ENCODE measurements around the gene MON1B.

Gene MON1B

GRCh38 chr16:77190190-77190477 lies 856 bp upstream of the MON1B start:
- no peak for TF ChIP-seq CTCF (conservative IDR thresholded peaks at IDR 0.05)
- peak overlapping the region; percentile 82 for H3K27ac ChIP-seq

GRCh38 chr16:77191259-77191969 lies 424 bp downstream of the MON1B start:
- TF ChIP-seq CTCF (conservative IDR thresholded peaks at IDR 0.05): no peak
- peak overlapping the region; percentile 82 for H3K27ac ChIP-seq

DNA sequence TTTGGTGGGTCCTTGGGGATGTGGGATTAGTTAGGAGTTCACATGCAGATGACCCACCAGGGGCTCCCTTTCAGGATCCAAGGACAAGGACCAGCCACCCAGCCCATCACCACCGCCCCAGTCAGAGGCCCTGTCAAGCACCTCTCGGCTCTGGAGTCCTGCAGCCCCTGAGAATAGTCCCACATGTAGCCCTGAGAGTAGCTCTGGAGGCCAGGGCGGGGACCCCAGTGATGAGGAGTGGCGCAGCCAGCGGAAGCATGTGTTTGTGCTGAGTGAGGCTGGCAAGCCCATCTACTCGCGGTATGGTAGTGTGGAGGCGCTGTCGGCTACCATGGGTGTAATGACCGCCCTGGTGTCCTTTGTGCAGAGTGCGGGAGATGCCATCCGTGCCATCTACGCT lies 2.4 kb downstream of the MON1B start:
- no peak overlapping the region for H3K27ac ChIP-seq
- TF ChIP-seq CTCF (conservative IDR thresholded peaks at IDR 0.05): no peak

GRCh38 chr16:77194295-77195231 lies 3.6 kb downstream of the MON1B start:
- no peak for TF ChIP-seq CTCF (conservative IDR thresholded peaks at IDR 0.05)
- H3K27ac ChIP-seq: no peak overlapping the region

GRCh38 chr16:77195411-77195810 lies 4.4 kb downstream of the MON1B start:
- H3K27ac ChIP-seq: no peak overlapping the region
- TF ChIP-seq CTCF (conservative IDR thresholded peaks at IDR 0.05): no peak

DNA sequence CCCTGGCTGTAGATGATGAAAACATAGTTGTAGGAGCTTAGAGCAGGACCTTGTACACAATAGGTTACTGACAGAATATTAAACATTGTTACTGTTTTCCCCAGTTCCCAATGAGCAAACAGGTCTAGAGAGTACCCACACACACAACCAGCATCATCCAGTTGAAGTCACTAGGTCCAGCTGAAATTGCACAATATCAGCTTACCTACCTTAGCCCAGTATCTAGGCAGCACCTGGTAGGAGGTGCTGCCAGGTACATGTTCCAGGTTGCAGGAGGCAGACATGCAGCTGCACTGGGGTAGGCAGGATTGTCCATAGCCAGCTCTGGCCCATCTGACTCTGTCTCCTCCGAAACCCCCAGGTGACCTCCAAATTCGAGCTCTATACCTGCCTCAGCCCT lies 6.8 kb downstream of the MON1B start:
- H3K27ac ChIP-seq: no peak overlapping the region
- no peak for TF ChIP-seq CTCF (conservative IDR thresholded peaks at IDR 0.05)

DNA sequence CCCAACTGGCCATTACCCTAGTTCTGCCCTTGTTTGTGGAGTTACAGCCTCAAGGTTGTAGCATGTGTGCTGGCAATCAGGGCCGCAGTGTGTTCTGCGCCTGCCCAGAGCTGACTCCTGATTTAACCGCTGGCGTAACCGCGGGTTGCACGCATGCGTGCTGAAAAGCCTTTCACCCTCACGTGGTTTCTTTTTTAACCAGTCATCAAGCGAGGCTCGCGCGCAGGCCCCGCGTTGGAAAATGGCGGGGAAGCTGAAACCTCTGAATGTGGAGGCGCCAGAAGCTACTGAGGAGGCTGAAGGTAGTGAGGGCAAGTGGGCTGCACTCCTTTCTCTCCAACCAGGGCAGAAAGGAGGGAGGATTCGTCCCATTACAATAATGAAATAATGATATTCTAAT lies 8.2 kb downstream of the MON1B start, which contains the start of gene SYCE1L:
SYCE1L (plus strand) TSS at position 198 of the 400 bp plus-strand sequence; CDS start at position 242, 44 bp downstream.
- TF ChIP-seq CTCF (conservative IDR thresholded peaks at IDR 0.05): no peak
- no peak within 1 kb of the TSS for H3K27ac ChIP-seq
